HG03039 (cell line): ENCODE data around the gene SLC16A9.

Source experiments
- ATAC-seq: cut with Tn5 transposase; IDR thresholded peaks from one replicate; pipeline ENCODE4 v1.9.1; 2021; ENCODE audit warnings: mild to moderate bottlenecking, moderate library complexity; ENCODE audit not compliant: unreplicated experiment

The SLC16A9 gene

GRCh38 chr10:59631237-59631636 is 78.4 kb downstream of the SLC16A9 start:
- ATAC-seq, result no peak

DNA sequence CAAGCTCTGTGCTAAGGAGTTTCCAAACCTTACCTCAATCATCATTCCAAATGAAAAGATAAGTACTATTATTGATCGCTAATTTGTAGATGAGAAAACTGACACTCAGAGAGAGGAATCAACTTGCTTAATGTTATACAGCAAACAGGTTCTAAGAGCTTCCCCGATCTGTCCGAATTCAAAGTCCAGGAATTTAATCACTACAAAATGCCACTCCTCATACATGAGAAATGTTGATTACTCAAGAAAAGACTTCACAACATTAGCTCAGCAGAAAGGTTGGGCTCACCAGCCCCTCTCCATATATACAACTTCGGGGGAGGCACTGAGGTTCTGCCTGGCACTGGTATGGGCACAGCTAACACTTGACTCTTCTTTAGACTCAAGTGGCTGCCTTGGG is 80.7 kb downstream of the SLC16A9 start:
- ATAC-seq, result no peak

DNA sequence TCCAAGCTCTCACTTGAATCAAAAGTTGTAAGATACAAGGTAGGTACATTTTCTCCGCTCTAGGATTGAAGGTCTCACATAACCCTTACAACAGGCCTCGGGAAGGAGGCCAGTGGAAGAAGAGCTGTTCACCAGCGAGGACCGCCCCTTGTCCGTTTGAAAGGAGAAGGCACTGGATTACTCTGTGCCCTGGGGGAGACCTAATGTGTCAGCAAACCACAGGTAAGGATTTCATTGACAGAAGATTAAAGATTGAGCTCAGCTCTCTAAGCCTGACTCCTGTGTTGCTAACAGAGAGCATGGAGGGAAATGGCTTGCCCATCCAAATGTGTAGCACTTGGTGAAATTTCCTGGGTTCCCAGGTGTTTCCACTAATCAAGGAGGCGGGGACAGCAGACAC is 81.2 kb downstream of the SLC16A9 start:
- no peak for ATAC-seq

DNA sequence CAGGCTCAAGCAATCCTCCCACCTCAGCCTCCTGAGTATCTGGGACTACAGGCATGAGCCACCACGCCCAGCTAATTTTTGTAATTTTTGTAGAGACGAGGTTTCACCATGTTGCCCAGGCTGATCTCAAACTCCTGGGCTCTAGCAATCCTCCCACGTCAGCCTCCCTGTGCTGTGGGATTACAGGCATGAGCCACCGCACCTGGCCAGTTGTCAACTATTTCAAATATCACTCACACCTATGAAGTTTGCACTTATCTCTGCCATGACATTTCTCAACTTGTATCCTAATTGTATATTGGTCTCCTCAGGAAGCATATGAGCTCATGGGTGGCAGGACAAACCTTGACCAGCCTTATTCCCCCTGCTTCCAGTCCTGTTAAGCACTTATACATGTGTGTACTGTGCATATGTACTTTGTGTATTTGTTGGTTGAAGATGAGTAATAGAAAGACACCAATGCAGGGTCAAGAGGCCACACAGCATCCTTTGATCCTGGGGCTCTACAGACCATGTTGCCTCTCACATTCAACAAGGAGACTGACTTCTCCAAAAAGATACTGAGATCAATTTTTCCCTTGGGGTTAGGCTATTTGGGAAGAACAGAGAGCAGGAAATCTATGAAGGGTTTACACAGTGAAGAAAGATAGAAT is 82.2 kb downstream of the SLC16A9 start:
- no peak for ATAC-seq

- no peak for ATAC-seq
Observed at GRCh38 chr10:59626523-59626869, 83.2 kb downstream of the SLC16A9 start.

DNA sequence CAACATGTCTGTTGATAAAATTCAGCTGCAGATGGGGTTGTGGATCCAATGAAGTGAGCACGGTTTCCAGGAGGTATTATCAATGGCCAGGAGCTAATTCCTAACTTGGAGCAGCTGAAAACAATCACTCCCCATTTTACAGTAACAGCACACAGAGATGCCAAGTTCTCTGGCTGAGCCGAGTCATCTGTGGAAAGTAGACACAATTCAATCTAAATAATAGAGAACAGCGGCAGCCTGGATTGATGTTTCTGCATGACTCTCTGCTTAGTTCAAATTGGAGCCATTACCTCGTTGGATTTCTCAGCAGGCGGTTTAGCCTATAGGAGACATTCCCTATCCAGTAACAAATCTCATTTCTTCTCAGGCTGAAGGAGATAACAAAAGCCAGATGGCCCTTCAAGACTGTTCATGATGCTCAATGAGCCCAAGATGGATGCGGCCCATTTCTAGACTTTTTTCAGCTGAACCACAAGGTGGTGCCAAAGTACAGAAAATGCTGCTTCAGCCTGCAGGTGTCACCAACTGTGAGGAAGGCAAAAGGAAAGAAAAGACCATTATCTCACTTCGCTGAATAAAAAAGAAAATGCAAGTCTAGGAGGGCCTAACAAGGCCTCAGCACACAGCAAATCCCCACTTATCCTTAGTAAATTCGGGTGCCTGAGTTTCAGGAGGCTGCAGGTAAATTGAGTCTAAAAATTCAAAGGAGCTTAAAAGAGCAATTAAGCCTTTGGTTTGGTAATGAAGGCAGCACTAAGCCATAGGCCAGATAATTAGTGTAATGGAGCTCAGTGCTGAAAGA is 83.7 kb downstream of the SLC16A9 start:
- ATAC-seq, result no peak

DNA sequence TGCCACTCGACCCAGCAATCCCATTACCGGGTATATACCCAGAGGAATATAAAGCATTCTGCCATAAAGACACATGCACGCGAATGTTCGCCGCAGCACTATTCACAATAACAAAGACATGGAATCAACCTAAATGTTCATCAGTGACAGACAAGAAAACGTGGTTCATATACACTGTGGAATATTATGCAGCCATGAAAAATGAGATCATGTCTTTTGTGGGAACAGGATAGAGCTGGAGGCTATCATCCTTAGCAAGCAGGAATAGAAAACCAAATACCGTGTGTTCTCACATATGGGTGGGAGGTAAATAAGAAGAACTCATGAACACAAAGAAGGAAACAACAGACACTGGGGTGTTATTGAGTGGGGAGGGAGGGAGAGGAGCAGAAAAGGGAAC is 84.7 kb downstream of the SLC16A9 start:
- ATAC-seq, result no peak

DNA sequence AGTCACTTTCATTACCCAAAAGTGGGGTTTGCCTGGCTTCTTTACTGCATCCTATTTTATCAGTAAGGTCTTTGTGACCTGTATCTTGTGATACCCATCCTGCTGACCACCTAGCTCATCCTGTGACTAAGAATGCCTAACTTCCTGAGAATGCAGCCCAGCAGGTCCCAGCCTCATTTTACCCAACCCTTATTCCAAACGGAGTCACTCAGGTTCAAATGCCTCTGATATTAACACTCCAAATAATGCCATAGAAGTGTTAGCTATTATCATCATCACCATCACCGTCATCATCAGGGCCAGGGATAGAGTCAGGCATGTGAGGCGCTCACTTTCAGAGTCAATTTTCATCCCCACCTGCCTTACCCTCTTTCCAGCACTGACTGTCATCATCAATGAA is 85.5 kb downstream of the SLC16A9 start:
- ATAC-seq, result no peak

DNA sequence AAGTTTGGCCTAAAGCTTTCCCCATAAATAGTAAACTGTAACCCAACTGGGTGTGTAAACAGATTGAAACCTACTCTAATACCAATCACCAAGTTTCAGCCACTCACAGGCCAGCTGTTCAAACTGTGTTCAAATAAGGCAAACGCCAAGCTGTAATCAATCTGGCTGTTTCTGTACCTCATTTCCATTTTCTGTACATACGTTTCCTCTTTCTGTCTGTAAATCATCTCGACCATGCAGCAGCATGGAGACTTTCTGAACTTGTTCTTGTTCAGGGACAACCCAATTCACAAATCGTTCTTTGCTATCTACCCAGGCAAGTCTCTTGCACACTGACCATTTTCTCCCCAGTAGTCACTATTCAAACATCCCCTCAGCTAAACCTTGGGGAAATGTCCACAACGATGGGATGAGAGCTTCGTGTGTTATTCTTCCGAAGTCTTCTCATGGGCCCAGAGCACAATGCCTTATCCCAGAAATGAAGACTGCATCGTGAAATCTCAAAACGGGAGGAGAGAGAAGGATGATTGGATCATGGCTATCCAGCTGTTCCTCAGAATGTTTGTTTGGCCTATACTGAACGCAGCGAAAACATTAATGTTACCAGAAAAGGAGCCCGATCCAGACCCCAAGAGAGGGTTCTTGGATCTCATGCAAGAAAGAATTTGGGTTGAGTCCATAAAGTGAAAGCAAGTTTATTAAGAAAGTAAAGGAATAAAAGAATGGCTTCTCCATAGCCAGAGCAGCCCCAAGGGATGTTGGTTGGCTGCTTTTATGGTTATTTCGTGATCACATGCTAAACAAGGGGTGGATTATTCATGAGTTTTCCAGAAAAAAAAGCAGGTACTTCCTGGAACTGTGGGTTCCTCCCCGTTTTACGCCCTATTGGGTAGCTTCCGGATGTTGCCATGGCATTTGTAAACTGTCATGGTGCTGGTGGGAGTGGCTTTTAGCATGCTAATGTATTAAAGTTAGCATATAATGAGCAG is 86.2 kb downstream of the SLC16A9 start:
- ATAC-seq, result no peak

- ATAC-seq, result no peak
Observed at GRCh38 chr10:59622320-59623132, 87.1 kb downstream of the SLC16A9 start.

- ATAC-seq, result no peak
Observed at GRCh38 chr10:59621771-59622170, 87.9 kb downstream of the SLC16A9 start.

GRCh38 chr10:59618666-59619065 is 91.0 kb downstream of the SLC16A9 start:
- ATAC-seq, result no peak

GRCh38 chr10:59617996-59618395 is 91.7 kb downstream of the SLC16A9 start:
- no peak for ATAC-seq

DNA sequence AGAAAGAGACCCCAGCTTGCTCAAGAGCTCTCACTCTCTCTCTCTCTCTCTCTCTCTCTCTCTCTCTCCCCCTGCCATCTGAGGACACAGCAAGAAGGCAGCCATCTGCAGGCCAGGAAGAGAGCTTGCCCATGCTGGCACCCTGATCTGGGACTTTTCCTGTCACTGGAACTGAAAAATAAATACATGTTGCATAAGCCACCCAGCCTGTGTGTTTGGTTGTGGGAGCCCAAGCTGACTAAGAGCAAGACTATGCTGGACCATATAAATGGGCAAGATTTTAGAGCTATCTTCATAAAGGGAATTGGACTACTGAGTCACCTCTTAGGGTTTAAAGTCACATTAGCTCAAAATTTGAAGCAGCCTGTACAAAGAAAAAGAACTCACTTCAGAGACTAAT is 98.6 kb downstream of the SLC16A9 start:
- ATAC-seq, result no peak

DNA sequence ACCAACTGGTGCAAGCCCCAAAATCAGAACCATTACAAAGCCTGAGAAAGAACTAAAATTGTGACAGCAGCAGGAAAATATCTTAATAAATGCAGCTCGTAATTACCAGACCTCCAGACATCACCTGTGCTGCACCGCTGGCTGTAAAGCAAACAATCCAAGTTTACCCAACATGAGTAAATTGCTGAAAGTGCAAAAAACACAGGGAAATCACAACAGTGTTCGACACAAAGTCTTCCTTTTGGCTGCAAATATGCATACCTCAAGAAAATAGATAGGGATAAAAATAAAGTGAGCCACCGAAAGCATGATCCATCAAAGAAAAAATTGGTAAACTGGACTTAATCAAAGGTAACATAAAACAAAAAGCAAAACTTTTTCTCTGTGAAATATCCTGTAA is 101.7 kb downstream of the SLC16A9 start:
- no peak for ATAC-seq

- ATAC-seq, result no peak
Observed at GRCh38 chr10:59606551-59606961, 103.1 kb downstream of the SLC16A9 start.

- ATAC-seq, result no peak
Observed at GRCh38 chr10:59601985-59602384, 107.7 kb downstream of the SLC16A9 start.
